GM10266 (cell line): ENCODE results near the gene ZNF492.
A peak's percentile ranks its signal among the peaks of the same experiment; 100 is the strongest.

Experiments
- DNase-seq: peaks from one replicate; pipeline ENCODE4 v3.0.0; 2012; ENCODE audit errors: extremely low spot score
- TF ChIP-seq, protein P1 (sequence below): IDR thresholded peaks from 2 replicates; pipeline ENCODE4 v1.5.1; 2012; ENCODE audit warnings: mild to moderate bottlenecking, low read depth; ENCODE audit not compliant: control insufficient read depth, insufficient read depth; ENCODE audit errors: missing control alignments

ZNF492 gene

DNA sequence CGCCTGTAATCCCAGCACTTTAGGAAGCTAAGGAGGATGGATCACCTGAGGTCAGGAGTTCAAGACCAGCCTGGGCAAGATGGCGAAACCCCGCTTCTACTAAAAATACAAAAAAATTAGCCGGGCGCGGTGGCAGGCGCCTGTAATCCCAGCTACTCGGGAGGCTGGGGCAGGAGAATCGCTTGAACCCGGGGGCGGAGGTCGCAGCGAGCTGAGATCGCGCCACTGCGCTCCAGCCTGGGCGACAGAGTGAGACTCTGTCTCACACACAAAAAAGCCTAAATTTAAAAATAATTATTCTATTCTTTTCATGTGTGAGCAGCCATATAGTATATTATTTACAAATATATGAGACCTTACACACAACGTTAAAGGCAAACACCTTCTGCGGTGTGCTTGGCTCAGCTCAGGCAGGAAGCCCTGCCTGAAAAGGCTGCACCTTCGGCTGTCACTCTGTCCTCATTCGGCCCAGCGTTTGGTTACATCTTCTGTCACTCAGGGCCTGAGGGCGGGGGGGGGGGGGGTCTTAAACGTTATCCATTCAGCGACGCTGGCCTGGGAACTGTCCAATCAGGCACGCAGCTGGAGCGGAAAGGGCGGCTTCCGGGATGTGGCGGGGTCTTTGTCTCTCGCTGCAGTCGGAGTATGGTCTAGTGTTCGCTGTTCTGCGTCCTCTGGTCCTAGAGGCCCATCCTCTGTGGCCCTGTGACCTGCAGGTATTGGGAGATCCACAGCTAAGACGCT, at the start of gene ZNF492:
ZNF492 (plus strand) TSS at position 619 of the 744 bp plus-strand sequence. CDS start 19,076 bp downstream, outside the sequence.
- DNase-seq: peak; percentile 38

DNA sequence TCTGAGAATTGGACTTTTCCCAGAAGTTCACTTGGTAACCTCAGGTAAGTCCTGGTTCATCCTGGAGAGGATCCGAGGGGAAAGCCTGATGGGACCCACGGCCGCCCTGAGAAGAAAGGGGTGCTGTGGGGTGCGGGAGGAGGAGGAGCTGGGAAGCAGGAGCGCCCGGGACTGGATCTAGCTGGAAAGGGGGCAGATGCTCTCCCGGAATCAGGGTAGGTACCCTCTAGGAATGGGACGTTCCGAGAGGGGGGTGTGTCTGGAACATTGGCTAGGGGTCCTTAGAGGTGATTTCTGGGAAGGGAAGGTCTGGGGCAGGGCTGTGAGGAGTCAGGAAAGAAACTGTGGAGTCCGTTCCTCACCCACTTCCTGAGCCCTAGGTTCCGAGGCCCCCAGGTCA, 38.7 kb upstream of the ZNF492 start:
- DNase-seq: no peak
- TF ChIP-seq, protein P1, sequence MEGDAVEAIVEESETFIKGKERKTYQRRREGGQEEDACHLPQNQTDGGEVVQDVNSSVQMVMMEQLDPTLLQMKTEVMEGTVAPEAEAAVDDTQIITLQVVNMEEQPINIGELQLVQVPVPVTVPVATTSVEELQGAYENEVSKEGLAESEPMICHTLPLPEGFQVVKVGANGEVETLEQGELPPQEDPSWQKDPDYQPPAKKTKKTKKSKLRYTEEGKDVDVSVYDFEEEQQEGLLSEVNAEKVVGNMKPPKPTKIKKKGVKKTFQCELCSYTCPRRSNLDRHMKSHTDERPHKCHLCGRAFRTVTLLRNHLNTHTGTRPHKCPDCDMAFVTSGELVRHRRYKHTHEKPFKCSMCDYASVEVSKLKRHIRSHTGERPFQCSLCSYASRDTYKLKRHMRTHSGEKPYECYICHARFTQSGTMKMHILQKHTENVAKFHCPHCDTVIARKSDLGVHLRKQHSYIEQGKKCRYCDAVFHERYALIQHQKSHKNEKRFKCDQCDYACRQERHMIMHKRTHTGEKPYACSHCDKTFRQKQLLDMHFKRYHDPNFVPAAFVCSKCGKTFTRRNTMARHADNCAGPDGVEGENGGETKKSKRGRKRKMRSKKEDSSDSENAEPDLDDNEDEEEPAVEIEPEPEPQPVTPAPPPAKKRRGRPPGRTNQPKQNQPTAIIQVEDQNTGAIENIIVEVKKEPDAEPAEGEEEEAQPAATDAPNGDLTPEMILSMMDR: no peak

DNA sequence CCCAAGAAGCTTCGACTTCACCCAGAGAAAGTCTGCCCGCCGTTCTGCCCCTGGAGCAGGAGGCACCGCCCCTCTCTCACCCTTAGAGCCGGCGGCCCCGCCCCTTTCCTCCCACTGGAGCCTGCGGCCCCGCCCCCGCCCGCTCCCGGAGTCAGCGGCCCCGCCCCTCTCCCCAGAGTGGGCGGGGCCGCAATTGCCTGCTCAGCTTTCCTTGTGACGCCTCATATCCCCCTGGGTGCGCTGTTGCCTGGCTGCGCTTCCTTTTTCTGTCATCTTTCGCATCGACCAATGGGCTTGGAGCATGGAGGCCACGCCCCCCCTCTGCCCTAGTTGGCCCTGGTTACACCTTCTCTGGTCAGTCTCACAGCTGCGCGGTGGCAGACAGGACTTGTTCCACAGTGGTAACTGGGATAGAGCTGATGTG, 38.2 kb upstream of the ZNF492 start:
- TF ChIP-seq, protein P1: no peak
- no peak for DNase-seq

DNA sequence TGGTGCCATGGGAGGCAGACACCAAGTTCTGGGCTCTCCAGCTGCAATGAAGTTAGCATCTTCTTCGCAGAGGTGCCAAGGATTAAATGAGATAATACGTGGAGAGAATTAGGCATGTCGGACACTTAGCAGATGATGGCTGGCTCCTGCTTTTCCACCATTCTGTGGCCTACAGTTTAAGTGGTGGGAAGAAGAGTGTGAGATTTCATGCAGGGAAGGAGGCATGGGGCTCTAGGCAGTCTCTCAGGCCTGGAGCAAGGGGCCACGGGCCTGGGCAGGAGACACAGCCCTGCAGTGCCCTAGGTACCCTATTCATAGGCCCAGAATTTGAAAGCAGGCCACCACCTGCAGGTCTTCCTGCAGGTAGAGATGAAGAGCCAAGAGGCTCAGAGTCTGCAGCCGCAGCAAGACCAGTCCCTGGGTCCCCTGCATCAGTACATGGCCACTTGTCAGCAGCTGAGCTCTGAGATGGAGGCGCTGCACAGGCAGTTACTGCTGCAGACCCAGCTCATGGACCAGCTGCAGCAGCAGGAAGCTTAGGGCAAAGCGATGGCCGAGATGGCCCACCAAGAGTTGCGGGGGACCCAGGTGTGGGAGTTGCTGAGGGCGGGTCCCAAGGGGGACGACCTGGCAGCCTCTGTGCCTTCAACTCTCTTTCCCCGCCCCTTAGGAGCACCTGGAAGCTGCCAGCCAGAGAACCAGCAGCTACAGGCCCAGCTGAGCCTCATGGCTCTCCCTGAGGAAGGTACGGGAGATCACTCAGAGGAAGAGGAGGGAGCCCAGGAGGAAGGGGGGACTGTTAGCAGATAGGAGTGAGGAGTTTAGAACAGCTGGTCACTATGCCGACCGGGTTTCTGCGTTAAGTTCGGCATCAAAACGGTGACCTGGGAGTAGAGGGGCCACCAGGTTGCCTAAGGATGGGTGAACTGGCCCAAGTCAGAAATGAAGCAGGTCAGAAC, 33.2 kb upstream of the ZNF492 start:
- TF ChIP-seq, protein P1: no peak
- no peak for DNase-seq

GRCh38 chr19:22601906-22602630, 32.1 kb upstream of the ZNF492 start:
- TF ChIP-seq, protein P1: no peak

GRCh38 chr19:22602631-22603272, 31.4 kb upstream of the ZNF492 start:
- DNase-seq: no peak
- TF ChIP-seq, protein P1: no peak

More at GRCh38 chr19:22601906-22602630, 32.1 kb upstream of the ZNF492 start:
- no peak for DNase-seq
